Ishikawa (cell line): ENCODE results near the gene STUM.

Source experiments
- CEBPB ChIP-seq: IDR thresholded peaks from 2 replicates; pipeline ENCODE4 v1.6.1; 2012
- EP300 ChIP-seq: IDR thresholded peaks from 2 replicates; pipeline ENCODE4 v1.6.1; 2012; ENCODE audit warnings: borderline replicate concordance
- NFIC ChIP-seq: IDR thresholded peaks from 2 replicates; pipeline ENCODE4 v1.6.1; 2012
- TF ChIP-seq, protein P1 (sequence below): IDR thresholded peaks from 2 replicates; pipeline ENCODE4 v1.6.1; 2012; ENCODE audit warnings: low read depth, mild to moderate bottlenecking

DNA sequence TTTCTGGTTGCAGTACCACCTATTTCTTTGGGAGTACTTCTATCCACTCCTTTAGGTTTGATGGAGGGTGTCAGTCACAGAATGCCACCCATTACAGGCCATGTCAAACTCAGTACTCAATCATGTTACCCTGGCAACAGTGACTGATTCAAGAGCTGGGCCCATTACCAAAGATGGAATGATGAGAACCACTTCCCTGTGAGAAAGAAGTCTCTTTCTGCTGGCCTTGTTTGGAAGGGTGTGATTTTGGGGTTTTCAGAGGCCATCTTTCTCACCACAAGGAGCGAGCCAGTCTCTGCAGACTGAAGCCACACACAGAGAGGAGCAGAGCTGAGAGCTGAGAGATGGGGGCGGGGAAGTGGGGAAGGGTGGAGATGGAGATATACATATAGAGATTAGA, 13.9 kb upstream of the STUM start:
- TF ChIP-seq, protein P1, sequence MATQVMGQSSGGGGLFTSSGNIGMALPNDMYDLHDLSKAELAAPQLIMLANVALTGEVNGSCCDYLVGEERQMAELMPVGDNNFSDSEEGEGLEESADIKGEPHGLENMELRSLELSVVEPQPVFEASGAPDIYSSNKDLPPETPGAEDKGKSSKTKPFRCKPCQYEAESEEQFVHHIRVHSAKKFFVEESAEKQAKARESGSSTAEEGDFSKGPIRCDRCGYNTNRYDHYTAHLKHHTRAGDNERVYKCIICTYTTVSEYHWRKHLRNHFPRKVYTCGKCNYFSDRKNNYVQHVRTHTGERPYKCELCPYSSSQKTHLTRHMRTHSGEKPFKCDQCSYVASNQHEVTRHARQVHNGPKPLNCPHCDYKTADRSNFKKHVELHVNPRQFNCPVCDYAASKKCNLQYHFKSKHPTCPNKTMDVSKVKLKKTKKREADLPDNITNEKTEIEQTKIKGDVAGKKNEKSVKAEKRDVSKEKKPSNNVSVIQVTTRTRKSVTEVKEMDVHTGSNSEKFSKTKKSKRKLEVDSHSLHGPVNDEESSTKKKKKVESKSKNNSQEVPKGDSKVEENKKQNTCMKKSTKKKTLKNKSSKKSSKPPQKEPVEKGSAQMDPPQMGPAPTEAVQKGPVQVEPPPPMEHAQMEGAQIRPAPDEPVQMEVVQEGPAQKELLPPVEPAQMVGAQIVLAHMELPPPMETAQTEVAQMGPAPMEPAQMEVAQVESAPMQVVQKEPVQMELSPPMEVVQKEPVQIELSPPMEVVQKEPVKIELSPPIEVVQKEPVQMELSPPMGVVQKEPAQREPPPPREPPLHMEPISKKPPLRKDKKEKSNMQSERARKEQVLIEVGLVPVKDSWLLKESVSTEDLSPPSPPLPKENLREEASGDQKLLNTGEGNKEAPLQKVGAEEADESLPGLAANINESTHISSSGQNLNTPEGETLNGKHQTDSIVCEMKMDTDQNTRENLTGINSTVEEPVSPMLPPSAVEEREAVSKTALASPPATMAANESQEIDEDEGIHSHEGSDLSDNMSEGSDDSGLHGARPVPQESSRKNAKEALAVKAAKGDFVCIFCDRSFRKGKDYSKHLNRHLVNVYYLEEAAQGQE = no peak
- TF ChIP-seq EP300 (no peak), CEBPB (no peak), NFIC (no peak)
